MM.1S (cell line): Measurements from ENCODE around the gene APBB2.

Source experiments
- EZH2 ChIP-seq: fragments of 300-600 bp; sonication (generic); optimal IDR thresholded peaks from 2 replicates; pipeline ENCODE3; 2017; ENCODE audit warnings: low read depth, mild to moderate bottlenecking, antibody characterized with exemption, low read length, mixed read lengths
- TF ChIP-seq, protein P1 (sequence below): fragments of 300-600 bp; sonication (generic); IDR thresholded peaks from 2 replicates; pipeline ENCODE4 v1.5.1; 2016; ENCODE audit warnings: antibody characterized with exemption, low read length, mixed read lengths

DNA sequence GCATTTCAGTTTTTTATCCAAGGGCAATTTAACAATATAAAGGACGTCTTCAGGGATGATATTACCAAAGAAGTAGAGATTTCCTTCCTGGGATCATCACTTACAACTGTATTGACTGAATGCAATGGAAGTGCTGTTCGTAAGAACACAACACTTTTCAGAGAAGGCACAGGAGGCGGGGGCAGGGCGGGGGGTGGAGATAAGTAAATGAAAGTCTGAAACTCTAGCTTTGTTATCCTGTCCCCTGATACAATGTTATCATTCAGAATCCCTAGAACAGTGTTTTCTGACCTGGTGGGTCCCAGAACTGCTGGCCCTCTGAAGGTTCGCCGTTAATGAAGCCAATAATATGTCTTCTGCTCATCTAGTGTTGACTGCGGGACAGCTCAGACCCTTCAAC lies 340.0 kb downstream of the APBB2 start:
- TF ChIP-seq, protein P1, sequence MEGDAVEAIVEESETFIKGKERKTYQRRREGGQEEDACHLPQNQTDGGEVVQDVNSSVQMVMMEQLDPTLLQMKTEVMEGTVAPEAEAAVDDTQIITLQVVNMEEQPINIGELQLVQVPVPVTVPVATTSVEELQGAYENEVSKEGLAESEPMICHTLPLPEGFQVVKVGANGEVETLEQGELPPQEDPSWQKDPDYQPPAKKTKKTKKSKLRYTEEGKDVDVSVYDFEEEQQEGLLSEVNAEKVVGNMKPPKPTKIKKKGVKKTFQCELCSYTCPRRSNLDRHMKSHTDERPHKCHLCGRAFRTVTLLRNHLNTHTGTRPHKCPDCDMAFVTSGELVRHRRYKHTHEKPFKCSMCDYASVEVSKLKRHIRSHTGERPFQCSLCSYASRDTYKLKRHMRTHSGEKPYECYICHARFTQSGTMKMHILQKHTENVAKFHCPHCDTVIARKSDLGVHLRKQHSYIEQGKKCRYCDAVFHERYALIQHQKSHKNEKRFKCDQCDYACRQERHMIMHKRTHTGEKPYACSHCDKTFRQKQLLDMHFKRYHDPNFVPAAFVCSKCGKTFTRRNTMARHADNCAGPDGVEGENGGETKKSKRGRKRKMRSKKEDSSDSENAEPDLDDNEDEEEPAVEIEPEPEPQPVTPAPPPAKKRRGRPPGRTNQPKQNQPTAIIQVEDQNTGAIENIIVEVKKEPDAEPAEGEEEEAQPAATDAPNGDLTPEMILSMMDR, result no peak
- TF ChIP-seq EZH2, result no peak
